ENCODE measurements around the gene CEP350.
A peak's percentile ranks its signal among the peaks of the same experiment; 100 is the strongest.
"Not testable (repeated sequence)": the region's sequence is repeated elsewhere in the genome, so short reads cannot be mapped to it uniquely, and the experiment has no call there.

CEP350 gene

GRCh38 chr1:179951383-179952144, 3.0 kb upstream of the CEP350 start:
- DNase-seq = no peak

GRCh38 chr1:179952186-179952585, 2.4 kb upstream of the CEP350 start:
- no peak for DNase-seq

- DNase-seq = peak; percentile 32 to 35
Observed at GRCh38 chr1:179953974-179954492, 577 bp upstream of the CEP350 start.

- no peak for DNase-seq
Observed at GRCh38 chr1:179955287-179955680, 674 bp downstream of the CEP350 start.

- no peak for DNase-seq
Observed at GRCh38 chr1:179955731-179956130, 1.1 kb downstream of the CEP350 start.

GRCh38 chr1:179958359-179958758, 3.7 kb downstream of the CEP350 start:
- DNase-seq = no peak

- DNase-seq = not testable (repeated sequence)
Observed at GRCh38 chr1:179962168-179962567, 7.6 kb downstream of the CEP350 start.

- DNase-seq = no peak
Observed at GRCh38 chr1:179966551-179966950, 11.9 kb downstream of the CEP350 start.

- DNase-seq = no peak
Observed at GRCh38 chr1:179968284-179968993, 13.8 kb downstream of the CEP350 start.

- DNase-seq = no peak
Observed at GRCh38 chr1:179968994-179969919, 14.6 kb downstream of the CEP350 start.

- DNase-seq = no peak
Observed at GRCh38 chr1:179969962-179970361, 15.4 kb downstream of the CEP350 start.

GRCh38 chr1:179971563-179972496, 17.2 kb downstream of the CEP350 start:
- DNase-seq = no peak

GRCh38 chr1:179973198-179974110, 18.8 kb downstream of the CEP350 start:
- no peak for DNase-seq

GRCh38 chr1:179976970-179977651, 22.5 kb downstream of the CEP350 start:
- no peak for DNase-seq

- no peak for DNase-seq
Observed at GRCh38 chr1:179978199-179979079, 23.8 kb downstream of the CEP350 start.

- DNase-seq = no peak
Observed at GRCh38 chr1:179984101-179984500, 29.5 kb downstream of the CEP350 start.

GRCh38 chr1:179984942-179985341, 30.3 kb downstream of the CEP350 start:
- DNase-seq = no peak

GRCh38 chr1:179990847-179991246, 36.2 kb downstream of the CEP350 start:
- no peak for DNase-seq

GRCh38 chr1:179995576-179995975, 41.0 kb downstream of the CEP350 start:
- DNase-seq = no peak
